Mesenchymal stem cell (in vitro differentiated cells and primary cell): Measurements from ENCODE around the gene SKA3.
A peak's percentile ranks its signal among the peaks of the same experiment; 100 is the strongest.
"Not testable (repeated sequence)": the region's sequence is repeated elsewhere in the genome, so short reads cannot be mapped to it uniquely, and the experiment has no call there.

Source experiments
- DNase-seq: peaks from one replicate; pipeline ENCODE4 v3.0.0-alpha.2; 2013
- H2AFZ ChIP-seq: one replicate; pipeline ENCODE4 v1.6.1; 2013; ENCODE audit warnings: low read depth, mild to moderate bottlenecking, control low read depth, inconsistent platforms, low read length, moderate library complexity
- H2AK5ac ChIP-seq: 2 replicates; pipeline ENCODE4 v1.6.1; 2013; ENCODE audit warnings: low read length, moderate library complexity, mild to moderate bottlenecking, inconsistent platforms; ENCODE audit not compliant: severe bottlenecking
- H2BK120ac ChIP-seq: one replicate; pipeline ENCODE4 v1.6.1; 2013; ENCODE audit warnings: low read depth, mild to moderate bottlenecking, inconsistent platforms, low read length, moderate library complexity
- H2BK12ac ChIP-seq, 2 experiments: one replicate each; pipeline ENCODE4 v1.6.1; 2013; ENCODE audit warnings: inconsistent platforms in 2 of 2, low read length in 2 of 2, mild to moderate bottlenecking in 2 of 2, moderate library complexity in 2 of 2, control low read depth in 1 of 2
- H2BK15ac ChIP-seq: one replicate; pipeline ENCODE4 v1.6.1; 2013; ENCODE audit warnings: mild to moderate bottlenecking, low read depth, inconsistent platforms; ENCODE audit not compliant: poor library complexity, severe bottlenecking
- H2BK5ac ChIP-seq: 2 replicates; pipeline ENCODE4 v1.6.1; 2013; ENCODE audit warnings: low read depth, mild to moderate bottlenecking, low read length, control low read depth, inconsistent platforms; ENCODE audit not compliant: poor library complexity, severe bottlenecking
- H3K14ac ChIP-seq, 2 experiments: one replicate each; pipeline ENCODE4 v1.6.1; 2013; ENCODE audit warnings: inconsistent platforms in 2 of 2, low read length in 2 of 2, control low read depth in 1 of 2, mild to moderate bottlenecking in 1 of 2, moderate library complexity in 1 of 2
- H3K18ac ChIP-seq, 2 experiments: one replicate each; pipeline ENCODE4 v1.6.1; 2013; ENCODE audit warnings: inconsistent platforms in 2 of 2, low read length in 2 of 2, control low read depth in 1 of 2, low read depth in 1 of 2, mild to moderate bottlenecking in 1 of 2
- H3K23ac ChIP-seq, 2 experiments: one replicate each; pipeline ENCODE4 v1.6.1; 2013; ENCODE audit warnings: inconsistent platforms in 2 of 2, low read length in 2 of 2, mild to moderate bottlenecking in 2 of 2, moderate library complexity in 2 of 2, control low read depth in 1 of 2
- H3K27ac ChIP-seq: 2 replicates; pipeline ENCODE4 v1.5.1; 2013; ENCODE audit warnings: mild to moderate bottlenecking, moderate library complexity, low read length, control low read depth, inconsistent platforms; ENCODE audit not compliant: poor library complexity, severe bottlenecking
- H3K27me3 ChIP-seq, 2 experiments: 2 replicates each; pipeline versions ENCODE4 v1.6.1 to v1.7.0; 2013; ENCODE audit warnings: low read length in 2 of 2, mild to moderate bottlenecking in 2 of 2, moderate library complexity in 2 of 2, control low read depth in 1 of 2, inconsistent platforms in 1 of 2; ENCODE audit not compliant: control insufficient read depth in 1 of 2, insufficient read depth in 1 of 2
- H3K36me3 ChIP-seq, 2 experiments: 2 replicates each; pipeline versions ENCODE4 v1.6.1 to v1.7.0; 2013; ENCODE audit warnings: low read length in 2 of 2, control low read depth in 1 of 2, inconsistent platforms in 1 of 2, low read depth in 1 of 2, mild to moderate bottlenecking in 1 of 2; ENCODE audit not compliant: insufficient read depth in 2 of 2, control insufficient read depth in 1 of 2
- H3K4ac ChIP-seq, 2 experiments: one replicate each; pipeline ENCODE4 v1.6.1; 2013; ENCODE audit warnings: inconsistent platforms in 2 of 2, low read length in 2 of 2, mild to moderate bottlenecking in 2 of 2, moderate library complexity in 2 of 2, control low read depth in 1 of 2, low read depth in 1 of 2
- H3K4me1 ChIP-seq: 2 replicates; pipeline ENCODE4 v1.6.1; 2013; ENCODE audit warnings: low read depth, low read length, control low read depth; ENCODE audit not compliant: control insufficient read depth, insufficient read depth
- H3K4me2 ChIP-seq: 2 replicates; pipeline ENCODE4 v1.6.1; 2013; ENCODE audit warnings: low read length, mild to moderate bottlenecking, inconsistent platforms; ENCODE audit not compliant: poor library complexity, severe bottlenecking
- H3K4me3 ChIP-seq, 2 experiments: 2 replicates each; pipeline versions ENCODE4 v1.5.1 to v1.7.0; 2013; ENCODE audit warnings: low read length in 2 of 2, mild to moderate bottlenecking in 2 of 2, control low read depth in 1 of 2, low read depth in 1 of 2; ENCODE audit not compliant: insufficient read depth in 1 of 2
- H3K79me1 ChIP-seq: replicated peaks from 2 replicates; pipeline ENCODE4 v1.6.1; 2013; ENCODE audit warnings: mild to moderate bottlenecking, control low read depth, low read length, inconsistent platforms; ENCODE audit not compliant: poor library complexity, severe bottlenecking
- H3K9ac ChIP-seq: 2 replicates; pipeline ENCODE4 v1.7.0; 2013; ENCODE audit warnings: mild to moderate bottlenecking, low read length, moderate library complexity
- H3K9me3 ChIP-seq: 2 replicates; pipeline ENCODE4 v1.7.0; 2013; ENCODE audit warnings: mild to moderate bottlenecking, low read length; ENCODE audit not compliant: control insufficient read depth
- H4K8ac ChIP-seq: one replicate; pipeline ENCODE4 v1.6.1; 2013; ENCODE audit warnings: inconsistent platforms, mild to moderate bottlenecking, low read length, moderate library complexity
- H4K91ac ChIP-seq: one replicate; pipeline ENCODE4 v1.6.1; 2013; ENCODE audit warnings: mild to moderate bottlenecking, low read length, inconsistent platforms
- WGBS: methylation state at CpG from one replicate; pipeline ENCODE4 v1.1.7; 2013; ENCODE audit warnings: mixed read lengths; 5-methylcytosine and 5-hydroxymethylcytosine counted together

SKA3 gene

DNA sequence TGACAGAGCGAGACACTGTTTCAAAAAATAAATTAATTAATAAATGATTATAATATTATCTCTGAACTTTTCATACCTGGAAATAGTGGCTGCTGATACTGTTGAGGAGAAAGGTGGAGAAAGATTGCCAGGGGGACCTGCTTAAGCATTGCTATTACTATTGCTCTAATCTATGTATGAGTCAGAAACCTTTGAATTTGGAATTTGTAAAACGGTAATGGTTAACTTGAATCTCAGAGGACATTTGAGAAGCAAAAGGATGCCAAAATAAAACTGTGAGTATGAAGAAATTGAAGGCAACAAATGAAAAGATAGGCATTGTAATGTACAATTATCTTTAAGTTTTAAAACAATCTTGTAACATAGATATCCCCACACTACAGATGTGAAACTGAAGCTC is 5.3 kb upstream of the SKA3 start:
- Histone ChIP-seq H2AK5ac (no peak overlapping the region), H2BK120ac (no peak overlapping the region), H2BK15ac (no peak overlapping the region), H3K36me3 (peaks cover 0 to 6% of the 10 kb centered on the region in 2 experiments), H2BK5ac (no peak overlapping the region), H2BK12ac (no peak overlapping the region), H3K18ac (no peak overlapping the region), H3K23ac (no peak overlapping the region), H3K4me2 (no peak overlapping the region), H2AFZ (no peak overlapping the region), H3K14ac (no peak overlapping the region), H3K9me3 (no peaks in the 10 kb centered on the region), H3K79me1 (peaks cover 11% of the 10 kb centered on the region), H3K9ac (no peak overlapping the region), H3K27me3 (no peaks in the 10 kb centered on the region), H3K4me1 (peaks cover 12% of the 10 kb centered on the region), H3K27ac (peak overlapping the region; percentile 53), H3K4me3 (no peak overlapping the region), H3K4ac (no peak overlapping the region), H4K91ac (no peak overlapping the region), H4K8ac (no peak overlapping the region)
- 90% methylated on average over 1 of the region's 2 CpGs for WGBS
- DNase-seq, result no peak

DNA sequence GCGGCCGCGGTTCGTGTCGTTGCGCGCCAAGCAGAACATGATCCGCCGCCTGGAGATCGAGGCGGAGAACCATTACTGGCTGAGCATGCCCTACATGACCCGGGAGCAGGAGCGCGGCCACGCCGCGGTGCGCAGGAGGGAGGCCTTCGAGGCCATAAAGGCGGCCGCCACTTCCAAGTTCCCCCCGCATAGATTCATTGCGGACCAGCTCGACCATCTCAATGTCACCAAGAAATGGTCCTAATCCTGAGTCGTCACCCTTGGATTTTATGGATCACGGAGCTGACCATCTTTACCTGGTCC is 581 bp upstream of the SKA3 start:
- peaks cover 0 to 6% of the 10 kb centered on the region in 2 experiments for H3K36me3 ChIP-seq
- peak overlapping the region; percentile 97 for H3K27ac ChIP-seq
- peak overlapping the region in 1 of 2 experiments; percentile 69 for H3K23ac ChIP-seq
- peak overlapping the region; percentile 66 for H2BK5ac ChIP-seq
- peak overlapping the region; percentile 97 to 98 for H3K4ac ChIP-seq
- H4K91ac ChIP-seq, result peak overlapping the region; percentile 93
- H4K8ac ChIP-seq, result peak overlapping the region; percentile 95
- peak overlapping the region; percentile 98 for H2BK120ac ChIP-seq
- peaks cover 11% of the 10 kb centered on the region for H3K79me1 ChIP-seq
- peaks cover 12% of the 10 kb centered on the region for H3K4me1 ChIP-seq
- H2BK12ac ChIP-seq, result no peak overlapping the region
- peak overlapping the region; percentile 24 for H2AK5ac ChIP-seq
- H2BK15ac ChIP-seq, result peak overlapping the region; percentile 96
- H3K9ac ChIP-seq, result peak overlapping the region; percentile 92
- no peaks in the 10 kb centered on the region for H3K9me3 ChIP-seq
- H3K14ac ChIP-seq, result peak overlapping the region; percentile 80 to 89
- H3K27me3 ChIP-seq, result no peaks in the 10 kb centered on the region
- DNase-seq, result no peak
- H2AFZ ChIP-seq, result peak overlapping the region; percentile 100
- WGBS, result 2% methylated on average over 25 of the region's 26 CpGs
- peak overlapping the region; percentile 76 for H3K4me2 ChIP-seq
- peak overlapping the region; percentile 88 to 100 for H3K4me3 ChIP-seq
- peak overlapping the region; percentile 94 to 98 for H3K18ac ChIP-seq

DNA sequence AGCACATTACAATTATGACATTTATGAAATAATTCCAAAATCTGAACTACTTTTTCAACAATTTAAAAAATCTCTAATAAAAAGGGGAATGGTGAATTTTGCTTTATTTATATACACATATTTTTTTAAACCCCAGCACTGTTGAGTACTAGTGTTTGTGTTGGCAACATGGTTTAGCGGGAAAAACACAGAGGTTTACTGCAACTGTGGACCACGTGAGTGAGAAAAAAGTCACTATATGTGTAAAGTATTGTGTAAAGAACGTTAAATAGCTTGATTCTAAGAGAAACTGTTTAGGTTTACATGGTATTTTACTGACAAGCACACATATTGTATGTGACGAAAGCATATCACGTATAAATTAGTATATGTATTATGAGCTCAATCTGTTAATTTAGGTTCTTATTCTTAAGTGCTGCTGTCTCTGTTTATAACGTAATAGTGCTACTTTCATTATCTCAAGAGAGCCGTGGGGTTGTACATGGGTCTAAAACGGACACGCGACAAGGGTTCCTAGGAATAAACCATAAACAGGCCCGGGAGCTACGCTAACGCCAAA is 617 bp downstream of the SKA3 start:
- peak; percentile 76 for DNase-seq

DNA sequence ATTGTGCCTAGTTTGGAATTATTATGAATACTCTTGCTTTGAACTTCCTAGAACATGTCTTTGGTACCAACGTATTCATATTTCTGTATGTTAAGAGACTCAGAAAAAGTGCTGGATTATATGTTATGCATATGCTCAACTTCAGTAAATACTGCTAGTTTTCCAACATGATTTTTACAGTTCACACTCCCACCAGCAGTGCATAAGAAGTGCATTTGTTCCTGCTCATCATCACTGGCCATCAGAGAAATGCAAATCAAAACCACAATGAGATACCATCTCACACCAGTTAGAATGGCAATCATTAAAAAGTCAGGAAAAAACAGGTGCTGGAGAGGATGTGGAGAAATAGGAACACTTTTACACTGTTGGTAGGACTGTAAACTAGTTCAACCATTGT is 2.6 kb downstream of the SKA3 start:
- H3K14ac ChIP-seq, H3K27ac ChIP-seq, H3K4ac ChIP-seq, H2AK5ac ChIP-seq, H3K18ac ChIP-seq, H3K9ac ChIP-seq, H3K9me3 ChIP-seq, H2AFZ ChIP-seq, H3K23ac ChIP-seq, H3K27me3 ChIP-seq, H2BK12ac ChIP-seq, H4K91ac ChIP-seq, H2BK15ac ChIP-seq, H2BK5ac ChIP-seq, H3K4me1 ChIP-seq, H3K4me3 ChIP-seq, H4K8ac ChIP-seq, H2BK120ac ChIP-seq, DNase-seq, H3K4me2 ChIP-seq, H3K36me3 ChIP-seq: not testable (repeated sequence)
- WGBS, result no CpG with 5 or more reads among the region's 1 CpG
- peaks cover 14% of the 10 kb centered on the region for H3K79me1 ChIP-seq

More for the DNA sequence above, 617 bp downstream of the SKA3 start:
- no peaks in the 10 kb centered on the region for H3K27me3 ChIP-seq
- H3K18ac ChIP-seq, result no peak overlapping the region
- H2BK15ac ChIP-seq, result no peak overlapping the region
- peaks cover 11% of the 10 kb centered on the region for H3K79me1 ChIP-seq
- H2BK5ac ChIP-seq, result no peak overlapping the region
- no peak overlapping the region for H2BK12ac ChIP-seq
- peaks cover 7% of the 10 kb centered on the region for H3K4me1 ChIP-seq
- H4K8ac ChIP-seq, result peak overlapping the region; percentile 21
- peak overlapping the region; percentile 94 for H3K4me2 ChIP-seq
- no peak overlapping the region for H2BK120ac ChIP-seq
- peak overlapping the region; percentile 50 for H3K27ac ChIP-seq
- H4K91ac ChIP-seq, result no peak overlapping the region
- no peak overlapping the region for H3K14ac ChIP-seq
- peak overlapping the region; percentile 99 for H2AFZ ChIP-seq
- no peak overlapping the region for H3K23ac ChIP-seq
- H3K36me3 ChIP-seq, result peaks cover 0 to 6% of the 10 kb centered on the region in 2 experiments
- peak overlapping the region; percentile 92 for H3K9ac ChIP-seq
- H3K4me3 ChIP-seq, result peak overlapping the region; percentile 88 to 100
- 0% methylated on average over 10 of the region's 13 CpGs for WGBS
- H3K4ac ChIP-seq, result peak overlapping the region in 1 of 2 experiments; percentile 35
- no peak overlapping the region for H2AK5ac ChIP-seq
- no peaks in the 10 kb centered on the region for H3K9me3 ChIP-seq
